SU-DHL-6 (cell line): Measurements from ENCODE around the gene INKA2.

Experiments used
- H2AFZ ChIP-seq: fragments of 200-600 bp; sonication (generic); 2 replicates; pipeline ENCODE4 v1.6.1; 2014; ENCODE audit warnings: low read depth, mild to moderate bottlenecking, moderate library complexity, mixed read lengths, antibody characterized with exemption, low read length; ENCODE audit not compliant: severe bottlenecking
- H3F3A ChIP-seq: fragments of 200-600 bp; shearing (Covaris generic); 2 replicates; pipeline ENCODE4 v1.6.0; 2016; ENCODE audit warnings: antibody characterized with exemption, mild to moderate bottlenecking; ENCODE audit not compliant: insufficient read depth
- H3K27ac ChIP-seq: fragments of 200-600 bp; sonication (generic); 2 replicates; pipeline ENCODE4 v1.5.1; 2016; ENCODE audit warnings: low read depth, mild to moderate bottlenecking, low read length, moderate library complexity, mixed read lengths
- H3K27me3 ChIP-seq: fragments of 200-600 bp; sonication (generic), shearing (Covaris generic); 2 replicates; pipeline ENCODE4 v1.6.0; 2014; ENCODE audit warnings: mild to moderate bottlenecking, low read length
- H3K36me3 ChIP-seq: fragments of 200-600 bp; sonication (generic); 2 replicates; pipeline ENCODE4 v1.6.1; 2014; ENCODE audit warnings: mild to moderate bottlenecking, low read length, mixed read lengths
- H3K4me2 ChIP-seq: fragments of 300-600, 200-600 bp; shearing (Covaris generic), sonication (generic); 2 replicates; pipeline ENCODE4 v1.6.0; 2014; ENCODE audit warnings: low read length, low read depth, mild to moderate bottlenecking; ENCODE audit not compliant: poor library complexity, severe bottlenecking
- H3K4me3 ChIP-seq: fragments of 200-600 bp; sonication (generic); 2 replicates; pipeline ENCODE4 v1.5.1; 2014; ENCODE audit warnings: antibody characterized with exemption, low read length, mild to moderate bottlenecking, mixed read lengths; ENCODE audit not compliant: insufficient read depth, poor library complexity, severe bottlenecking
- H3K79me2 ChIP-seq: fragments of 200-600 bp; sonication (generic); 2 replicates; pipeline ENCODE4 v1.6.1; 2014; ENCODE audit warnings: mild to moderate bottlenecking, low read length, moderate library complexity; ENCODE audit not compliant: insufficient read depth
- H3K9ac ChIP-seq: fragments of 200-600 bp; sonication (generic); 2 replicates; pipeline ENCODE4 v1.7.0; 2014; ENCODE audit warnings: mild to moderate bottlenecking, low read length
- H3K9me2 ChIP-seq: fragments of 200-600 bp; sonication (generic); replicated peaks from 2 replicates; pipeline ENCODE4 v1.6.1; 2014; ENCODE audit warnings: low read length; ENCODE audit not compliant: insufficient read depth
- H3K9me3 ChIP-seq: fragments of 200-600 bp; sonication (generic); 2 replicates; pipeline ENCODE4 v1.6.1; 2014; ENCODE audit warnings: low read length, mixed read lengths; ENCODE audit not compliant: insufficient read depth
- H4K20me1 ChIP-seq: fragments of 200-600 bp; sonication (generic); 2 replicates; pipeline ENCODE4 v1.6.1; 2014; ENCODE audit warnings: low read depth, mild to moderate bottlenecking, antibody characterized with exemption, low read length, moderate library complexity, mixed read lengths
- EZH2phosphoT487 ChIP-seq: fragments of 200-600 bp; sonication (generic), shearing (Covaris generic); conservative IDR thresholded peaks from 2 replicates; pipeline ENCODE4 v1.6.1; 2018; ENCODE audit warnings: mild to moderate bottlenecking, antibody characterized with exemption, low read length, moderate library complexity, mixed read lengths
- TF ChIP-seq, protein P1 (sequence below): fragments of 200-600 bp; sonication (generic); IDR thresholded peaks from one replicate; pipeline ENCODE4 v1.5.1; 2017; ENCODE audit warnings: antibody characterized with exemption, mild to moderate bottlenecking, low read length, moderate library complexity; ENCODE audit not compliant: insufficient read depth, poor library complexity, severe bottlenecking

The INKA2 gene

DNA sequence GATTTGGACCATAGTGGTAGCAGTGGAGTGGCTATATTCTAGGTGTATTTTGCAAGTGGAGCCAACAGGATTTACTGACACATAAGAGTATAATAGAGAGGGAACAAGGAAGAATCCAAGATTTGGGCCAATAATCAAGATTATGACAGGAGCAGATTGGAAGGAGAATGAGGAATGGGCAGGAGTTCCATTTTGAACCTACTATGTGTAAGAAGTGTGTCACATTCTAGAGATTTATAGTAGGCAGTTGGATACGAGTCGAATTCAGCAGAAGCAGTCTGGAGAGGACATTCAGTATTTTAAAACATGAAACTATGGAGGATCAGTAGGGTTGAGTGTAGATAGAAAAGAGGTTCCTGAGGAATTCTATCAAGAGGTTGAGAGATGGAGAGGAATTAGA, 21.7 kb downstream of the INKA2 start:
- Histone ChIP-seq H3K27ac (no peak overlapping the region), H3K36me3 (peaks cover 4% of the 10 kb centered on the region; the same call in 1 of the 2 replicates), H3K9me2 (no peaks in the 10 kb centered on the region), H2AFZ (no peak overlapping the region), H3K4me2 (no peak overlapping the region), H3F3A (peaks cover 16% of the 10 kb centered on the region), H3K4me3 (no peak overlapping the region), H3K79me2 (no peaks in the 10 kb centered on the region), H4K20me1 (no peaks in the 10 kb centered on the region), H3K9me3 (no peaks in the 10 kb centered on the region), H3K27me3 (no peaks in the 10 kb centered on the region), H3K9ac (no peak overlapping the region)
- TF ChIP-seq EZH2phosphoT487: no peak
- TF ChIP-seq, protein P1, sequence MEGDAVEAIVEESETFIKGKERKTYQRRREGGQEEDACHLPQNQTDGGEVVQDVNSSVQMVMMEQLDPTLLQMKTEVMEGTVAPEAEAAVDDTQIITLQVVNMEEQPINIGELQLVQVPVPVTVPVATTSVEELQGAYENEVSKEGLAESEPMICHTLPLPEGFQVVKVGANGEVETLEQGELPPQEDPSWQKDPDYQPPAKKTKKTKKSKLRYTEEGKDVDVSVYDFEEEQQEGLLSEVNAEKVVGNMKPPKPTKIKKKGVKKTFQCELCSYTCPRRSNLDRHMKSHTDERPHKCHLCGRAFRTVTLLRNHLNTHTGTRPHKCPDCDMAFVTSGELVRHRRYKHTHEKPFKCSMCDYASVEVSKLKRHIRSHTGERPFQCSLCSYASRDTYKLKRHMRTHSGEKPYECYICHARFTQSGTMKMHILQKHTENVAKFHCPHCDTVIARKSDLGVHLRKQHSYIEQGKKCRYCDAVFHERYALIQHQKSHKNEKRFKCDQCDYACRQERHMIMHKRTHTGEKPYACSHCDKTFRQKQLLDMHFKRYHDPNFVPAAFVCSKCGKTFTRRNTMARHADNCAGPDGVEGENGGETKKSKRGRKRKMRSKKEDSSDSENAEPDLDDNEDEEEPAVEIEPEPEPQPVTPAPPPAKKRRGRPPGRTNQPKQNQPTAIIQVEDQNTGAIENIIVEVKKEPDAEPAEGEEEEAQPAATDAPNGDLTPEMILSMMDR: no peak

- Histone ChIP-seq H3K4me3 (no peak overlapping the region), H3K79me2 (no peaks in the 10 kb centered on the region), H3K9me2 (no peaks in the 10 kb centered on the region), H3F3A (peaks cover 24% of the 10 kb centered on the region), H2AFZ (no peak overlapping the region), H3K9ac (no peak overlapping the region), H3K27ac (no peak overlapping the region), H3K9me3 (no peaks in the 10 kb centered on the region), H3K4me2 (no peak overlapping the region), H3K27me3 (no peaks in the 10 kb centered on the region), H4K20me1 (0 out of 2 replicates have a peak, but pooled peaks cover 4% of the 10 kb centered on the region), H3K36me3 (peaks cover 15% of the 10 kb centered on the region; the same call in 1 of the 2 replicates)
- TF ChIP-seq, protein P1: no peak
- no peak for TF ChIP-seq EZH2phosphoT487
These were observed 22.9 kb downstream of the INKA2 start for GRCh38 chr1:111716333-111716732.

DNA sequence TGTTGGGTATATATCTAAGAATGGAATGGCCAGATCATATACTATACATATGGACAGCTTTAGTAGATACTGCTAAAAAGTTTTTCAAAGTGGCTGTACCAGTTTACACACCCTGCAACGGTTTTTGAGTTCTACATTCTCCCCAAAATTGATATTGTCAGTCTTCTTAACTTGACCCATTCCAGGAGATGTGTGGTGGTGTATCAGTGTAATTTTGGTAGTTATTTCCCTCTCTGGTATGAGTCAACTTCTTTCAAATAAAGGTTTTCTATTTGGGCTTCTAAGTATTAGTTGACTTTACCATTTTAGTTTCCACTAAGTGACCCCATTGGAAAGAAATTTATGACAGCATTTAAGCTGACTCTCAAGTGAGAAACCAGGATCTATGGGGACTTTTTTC, 29.2 kb downstream of the INKA2 start:
- H3F3A ChIP-seq: peaks cover 33% of the 10 kb centered on the region
- H3K36me3 ChIP-seq: peaks cover 27% of the 10 kb centered on the region; the same call in 1 of the 2 replicates
- TF ChIP-seq EZH2phosphoT487: no peak
- TF ChIP-seq, protein P1: no peak

More for the DNA sequence above, 29.2 kb downstream of the INKA2 start:
- H3K27ac ChIP-seq: no peak overlapping the region
- no peak overlapping the region for H2AFZ ChIP-seq
- no peaks in the 10 kb centered on the region for H3K27me3 ChIP-seq
- H3K4me2 ChIP-seq: no peak overlapping the region
- no peak overlapping the region for H3K4me3 ChIP-seq
- no peaks in the 10 kb centered on the region for H3K9me2 ChIP-seq
- 0 out of 2 replicates have a peak, but pooled peaks cover 4% of the 10 kb centered on the region for H4K20me1 ChIP-seq
- no peaks in the 10 kb centered on the region for H3K79me2 ChIP-seq
- H3K9ac ChIP-seq: no peak overlapping the region
- H3K9me3 ChIP-seq: no peaks in the 10 kb centered on the region
